HG02973 (cell line): Measurements from ENCODE around the gene AFDN.

Experiments
- ATAC-seq: cut with Tn5 transposase; IDR thresholded peaks from one replicate; pipeline ENCODE4 v1.9.1; 2021; ENCODE audit warnings: moderate library complexity; ENCODE audit not compliant: unreplicated experiment

The AFDN gene

DNA sequence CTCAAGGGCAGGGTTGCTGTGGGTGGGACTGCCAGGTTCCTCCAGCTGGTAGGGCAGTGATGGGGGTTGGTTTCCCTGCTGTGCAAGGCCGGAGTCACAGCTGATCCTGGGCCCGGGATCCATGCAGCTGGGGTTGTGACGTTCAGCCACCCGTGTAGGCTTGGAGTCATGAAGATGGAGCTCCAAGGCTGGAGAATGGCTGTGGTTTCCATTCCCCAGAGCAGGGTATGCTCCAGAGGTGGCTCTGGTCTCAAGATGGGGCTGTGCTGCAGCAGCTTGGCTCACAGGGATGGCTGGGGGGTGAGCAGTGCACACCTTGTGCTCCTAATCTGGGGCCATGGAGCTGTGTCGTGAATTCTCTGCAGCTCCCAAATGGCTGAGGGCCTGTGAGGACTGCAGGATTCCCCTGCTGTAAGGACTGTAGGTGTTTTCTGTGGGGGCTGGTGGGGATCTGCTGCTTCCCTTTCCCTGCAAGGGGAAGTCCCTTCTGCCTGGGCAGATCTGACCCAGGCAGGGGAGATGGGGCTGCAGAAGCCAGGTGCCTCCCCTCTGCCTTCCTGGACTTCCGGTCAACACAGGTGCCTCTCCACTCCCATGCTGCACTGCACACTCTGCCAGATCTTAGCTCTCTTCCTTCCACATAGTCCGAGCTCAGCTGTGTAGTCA lies 186.7 kb downstream of the AFDN start:
- no peak for ATAC-seq

- no peak for ATAC-seq
Measured at GRCh38 chr6:168014428-168014827, 187.7 kb downstream of the AFDN start.

DNA sequence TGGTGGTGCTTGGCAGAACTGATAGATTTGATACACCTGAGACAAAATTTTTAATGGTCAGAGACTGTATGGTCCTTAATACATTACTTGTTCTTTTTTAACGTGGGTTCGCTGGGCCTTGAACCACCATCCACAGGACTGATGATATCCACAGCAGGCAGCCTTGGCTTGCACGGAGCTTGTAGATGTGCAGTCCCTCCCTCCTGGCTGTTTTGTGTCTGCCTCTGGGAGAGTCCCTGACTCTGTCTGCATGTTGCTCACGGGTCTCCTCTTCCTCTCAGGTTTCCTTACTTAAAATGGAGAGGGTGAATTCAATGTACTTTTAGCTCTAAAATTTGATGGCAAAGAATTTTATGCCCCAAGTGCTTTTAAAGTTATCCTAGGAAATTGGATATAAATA lies 188.3 kb downstream of the AFDN start:
- ATAC-seq: no peak

- no peak for ATAC-seq
Measured at GRCh38 chr6:168015482-168016175, 188.9 kb downstream of the AFDN start.

DNA sequence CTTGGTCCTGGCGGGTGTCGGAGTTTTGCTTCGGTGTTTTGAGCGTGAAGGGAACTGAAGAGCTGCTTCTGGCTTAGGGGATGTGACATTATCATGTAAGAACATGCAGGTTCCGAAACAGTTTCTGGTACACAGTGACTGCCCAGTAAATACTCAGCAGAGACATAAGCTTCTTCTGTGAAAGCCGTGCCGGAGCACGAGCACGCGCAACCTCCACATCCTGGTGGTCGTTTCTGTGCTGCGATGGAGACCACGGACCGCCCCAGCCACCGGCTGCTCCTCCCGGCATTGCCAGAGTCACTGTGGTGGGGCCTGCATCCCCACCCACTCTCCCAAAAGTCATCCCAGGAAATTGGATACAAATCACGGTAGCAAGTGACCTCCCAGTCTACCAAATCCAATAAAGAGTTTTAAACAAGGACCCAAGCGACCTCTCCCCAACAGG lies 189.5 kb downstream of the AFDN start:
- no peak for ATAC-seq

- ATAC-seq: no peak
Measured at GRCh38 chr6:168016721-168017525, 190.2 kb downstream of the AFDN start.

- ATAC-seq: no peak
Measured at GRCh38 chr6:168017629-168018028, 190.9 kb downstream of the AFDN start.

DNA sequence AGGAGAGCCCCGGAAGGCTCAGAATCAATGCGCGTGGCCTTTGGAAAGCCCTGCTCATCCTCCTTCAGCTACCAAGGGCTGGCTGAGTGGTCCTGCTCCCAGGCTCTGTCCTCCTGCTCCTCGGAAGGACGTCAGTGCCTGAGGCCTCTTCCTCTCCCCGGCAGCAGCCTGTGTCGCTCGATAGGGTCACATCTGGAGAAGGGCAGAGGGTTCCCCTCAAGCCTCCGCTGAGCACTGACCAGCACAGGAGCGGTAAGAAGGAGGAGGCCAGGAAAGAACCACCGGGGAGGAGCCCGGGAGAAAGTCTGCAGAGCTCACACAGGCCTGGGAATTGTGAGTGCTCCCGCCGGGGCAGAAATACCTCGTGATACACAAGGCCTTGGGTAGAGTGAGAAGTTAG lies 192.0 kb downstream of the AFDN start:
- ATAC-seq: no peak

DNA sequence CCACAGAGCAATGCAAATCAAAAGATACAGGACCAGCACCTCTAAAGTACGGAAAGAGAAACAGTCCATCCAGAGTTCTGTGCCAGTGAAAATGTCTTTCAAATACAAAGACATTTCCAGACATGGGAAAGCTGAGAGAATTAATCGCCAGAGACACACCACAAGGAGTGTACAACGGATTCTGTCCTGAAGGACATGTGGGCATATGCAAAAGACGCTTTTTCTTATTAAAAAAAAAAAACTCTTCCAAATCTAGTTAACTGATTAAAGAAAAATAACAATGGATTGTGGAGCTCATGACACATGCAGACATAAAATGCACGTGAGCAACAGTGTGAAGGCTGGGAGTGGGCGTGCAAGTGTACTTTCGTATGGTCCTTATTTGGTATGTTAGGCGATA lies 193.5 kb downstream of the AFDN start:
- no peak for ATAC-seq

GRCh38 chr6:168021581-168021980 lies 194.9 kb downstream of the AFDN start:
- no peak for ATAC-seq
